Measurements from ENCODE around the gene KBTBD12. TPM values are rescaled to one million over a fixed set of nuclear protein-coding genes. Genes with fewer than 3 reads are reported as not detected.

The KBTBD12 gene
- total and polyA plus RNA-seq, 2 donors (not counting 1 experiment from before 2014, with no cell fraction given): not detected

GRCh38 chr3:127997016-127997415, 82.0 kb downstream of the KBTBD12 start:
- H3K9me3 ChIP-seq (ENCODE audit: control insufficient read depth, insufficient read depth, low read depth, low read length): no peaks in the 10 kb centered on the region
- TF ChIP-seq CTCF (conservative IDR thresholded peaks at IDR 0.05 in 1 of 2, IDR thresholded peaks at IDR 0.05 in 1 of 2; ENCODE audit: low read depth in 1 of 2, low read length in 2 of 2) (no peak), EZH2 (IDR thresholded peaks at IDR 0.05; ENCODE audit: low read length, missing control alignments) (no peak)
- no peak for DNase-seq (ENCODE audit: low read depth in 2 of 2)
- no peaks in the 10 kb centered on the region for H4K20me1 ChIP-seq (ENCODE audit: control insufficient read depth, extremely low read depth, insufficient read depth, low read length)
- H3K4me3 ChIP-seq (replicated peaks in 1 of 4; ENCODE audit: control extremely low read depth in 1 of 4, insufficient read depth in 1 of 4, low read depth in 3 of 4, low read length in 4 of 4): no peak overlapping the region
- no peak overlapping the region for H3K9ac ChIP-seq (ENCODE audit: insufficient read depth, low read length)
- H3K36me3 ChIP-seq (ENCODE audit: control insufficient read depth, insufficient read depth, low read length): no peaks in the 10 kb centered on the region
- no peak overlapping the region for H3K27ac ChIP-seq (ENCODE audit: insufficient read depth, low read length)
- H2AFZ ChIP-seq (ENCODE audit: low read length): no peak overlapping the region
- peaks cover 8% of the 10 kb centered on the region for H3K27me3 ChIP-seq (ENCODE audit: control insufficient read depth, insufficient read depth, low read length)
- H3K4me1 ChIP-seq (ENCODE audit: control insufficient read depth, extremely low read depth, insufficient read depth, low read length): no peaks in the 10 kb centered on the region
- H3K4me2 ChIP-seq (ENCODE audit: extremely low read depth, insufficient read depth, low read length): no peak overlapping the region
- H3K79me2 ChIP-seq (ENCODE audit: control insufficient read depth, insufficient read depth, low read length): no peaks in the 10 kb centered on the region

DNA sequence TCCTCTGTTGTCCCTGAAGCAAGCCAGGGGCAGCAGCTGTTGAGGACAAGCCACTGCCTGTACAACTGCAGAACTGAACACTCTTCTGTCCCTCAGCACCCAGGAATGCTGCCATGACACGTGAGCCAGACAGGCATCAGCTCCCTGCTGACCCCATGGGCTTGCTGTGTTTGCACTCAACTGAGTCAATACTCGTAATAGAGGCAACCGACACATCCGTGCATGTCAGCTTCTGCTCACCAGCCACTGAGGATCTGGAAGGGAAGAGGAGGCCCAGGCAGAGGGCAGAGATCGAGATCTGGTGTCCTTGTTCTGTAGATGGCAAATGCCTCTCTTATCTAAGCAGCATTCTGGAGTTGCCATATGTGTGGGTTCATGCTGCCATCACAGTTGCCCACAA, 82.9 kb downstream of the KBTBD12 start:
- H3K36me3 ChIP-seq (ENCODE audit: control insufficient read depth, insufficient read depth, low read length): no peaks in the 10 kb centered on the region
- peaks cover 11% of the 10 kb centered on the region for H3K27me3 ChIP-seq (ENCODE audit: control insufficient read depth, insufficient read depth, low read length)
- no peaks in the 10 kb centered on the region for H4K20me1 ChIP-seq (ENCODE audit: control insufficient read depth, extremely low read depth, insufficient read depth, low read length)
- no peak overlapping the region for H2AFZ ChIP-seq (ENCODE audit: low read length)
- H3K4me3 ChIP-seq (replicated peaks in 1 of 4; ENCODE audit: control extremely low read depth in 1 of 4, insufficient read depth in 1 of 4, low read depth in 3 of 4, low read length in 4 of 4): no peak overlapping the region
- no peaks in the 10 kb centered on the region for H3K79me2 ChIP-seq (ENCODE audit: control insufficient read depth, insufficient read depth, low read length)
- no peak for DNase-seq (ENCODE audit: low read depth in 2 of 2)
- TF ChIP-seq EZH2 (IDR thresholded peaks at IDR 0.05; ENCODE audit: low read length, missing control alignments) (no peak), CTCF (conservative IDR thresholded peaks at IDR 0.05 in 1 of 2, IDR thresholded peaks at IDR 0.05 in 1 of 2; ENCODE audit: low read depth in 1 of 2, low read length in 2 of 2) (no peak)
- H3K4me2 ChIP-seq (ENCODE audit: extremely low read depth, insufficient read depth, low read length): no peak overlapping the region
- H3K9me3 ChIP-seq (ENCODE audit: control insufficient read depth, insufficient read depth, low read depth, low read length): no peaks in the 10 kb centered on the region
- H3K4me1 ChIP-seq (ENCODE audit: control insufficient read depth, extremely low read depth, insufficient read depth, low read length): no peaks in the 10 kb centered on the region
- no peak overlapping the region for H3K9ac ChIP-seq (ENCODE audit: insufficient read depth, low read length)
- H3K27ac ChIP-seq (ENCODE audit: insufficient read depth, low read length): no peak overlapping the region

DNA sequence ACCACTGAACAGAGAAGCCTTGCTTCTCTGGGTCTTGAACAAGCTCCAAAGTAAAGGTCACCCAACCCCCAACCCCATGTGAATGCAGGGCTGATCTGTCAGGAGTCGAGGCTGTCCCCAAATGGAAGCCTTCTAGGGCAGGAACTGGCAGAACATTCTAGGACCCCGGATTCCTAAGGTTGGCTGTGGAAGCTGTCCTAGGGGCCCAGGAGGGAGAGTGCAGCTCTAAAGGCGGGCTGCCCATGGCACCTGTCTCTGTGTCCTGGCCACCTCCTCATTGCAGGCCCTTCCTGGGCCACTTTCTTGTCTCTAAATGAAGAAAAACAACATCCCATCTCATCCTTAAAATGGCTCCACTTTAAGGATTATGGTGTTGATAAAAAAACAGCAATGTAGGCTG, 83.6 kb downstream of the KBTBD12 start:
- H3K9ac ChIP-seq (ENCODE audit: insufficient read depth, low read length): no peak overlapping the region
- no peak overlapping the region for H3K27ac ChIP-seq (ENCODE audit: insufficient read depth, low read length)
- H4K20me1 ChIP-seq (ENCODE audit: control insufficient read depth, extremely low read depth, insufficient read depth, low read length): no peaks in the 10 kb centered on the region
- TF ChIP-seq CTCF (conservative IDR thresholded peaks at IDR 0.05 in 1 of 2, IDR thresholded peaks at IDR 0.05 in 1 of 2; ENCODE audit: low read depth in 1 of 2, low read length in 2 of 2) (no peak), EZH2 (IDR thresholded peaks at IDR 0.05; ENCODE audit: low read length, missing control alignments) (no peak)
- H3K4me2 ChIP-seq (ENCODE audit: extremely low read depth, insufficient read depth, low read length): no peak overlapping the region
- H3K36me3 ChIP-seq (ENCODE audit: control insufficient read depth, insufficient read depth, low read length): no peaks in the 10 kb centered on the region
- H3K4me3 ChIP-seq (replicated peaks in 1 of 4; ENCODE audit: control extremely low read depth in 1 of 4, insufficient read depth in 1 of 4, low read depth in 3 of 4, low read length in 4 of 4): no peak overlapping the region
- H2AFZ ChIP-seq (ENCODE audit: low read length): no peak overlapping the region
- H3K27me3 ChIP-seq (ENCODE audit: control insufficient read depth, insufficient read depth, low read length): peaks cover 12% of the 10 kb centered on the region
- no peaks in the 10 kb centered on the region for H3K4me1 ChIP-seq (ENCODE audit: control insufficient read depth, extremely low read depth, insufficient read depth, low read length)
- no peaks in the 10 kb centered on the region for H3K9me3 ChIP-seq (ENCODE audit: control insufficient read depth, insufficient read depth, low read depth, low read length)
- DNase-seq (ENCODE audit: low read depth in 2 of 2): no peak
- no peaks in the 10 kb centered on the region for H3K79me2 ChIP-seq (ENCODE audit: control insufficient read depth, insufficient read depth, low read length)

All from fibroblast of lung (primary cell).